HepG2 (cell line): ENCODE measurements around the gene KHNYN. TPM values are rescaled to one million over a fixed set of nuclear protein-coding genes. Genes with fewer than 3 reads are reported as not detected.

Source experiments
- AGO2 ChIP-seq: fragments of 200-400 bp; formaldehyde crosslinking; optimal IDR thresholded peaks from 2 replicates; pipeline ENCODE3; 2017; ENCODE audit warnings: mild to moderate bottlenecking, low read depth, low read length, moderate library complexity
- ASH2L ChIP-seq: fragments of 300-600, 200-600 bp; sonication (generic); IDR thresholded peaks from 2 replicates; pipeline ENCODE4 v1.7.0; 2017; ENCODE audit warnings: low read depth, mild to moderate bottlenecking, moderate library complexity, mixed read lengths, low read length; ENCODE audit not compliant: insufficient read length
- CTCF ChIP-seq: sonication (generic); formaldehyde crosslinking; IDR thresholded peaks from 2 replicates; pipeline ENCODE4 v1.5.0; 2020; ENCODE audit warnings: mild to moderate bottlenecking, missing genetic modification reagents, moderate library complexity
- ESRRA ChIP-seq: sonication (generic); formaldehyde crosslinking; IDR thresholded peaks from 2 replicates; pipeline ENCODE4 v1.5.1; 2020; ENCODE audit warnings: mild to moderate bottlenecking, low read depth, missing genetic modification reagents
- FOXA1 ChIP-seq, 2 experiments: fragments of 450-650 bp in 1 of 2; sonication (generic) in 1 of 2; formaldehyde crosslinking in 1 of 2; IDR thresholded peaks; 2 replicates each; pipeline versions ENCODE4 v1.4.0 to v1.6.1; 2016 to 2020; ENCODE audit warnings: missing genetic modification reagents in 1 of 2
- FOXA3 ChIP-seq: IDR thresholded peaks from 2 replicates; pipeline ENCODE4 v1.6.1; 2016; ENCODE audit warnings: missing genetic modification reagents, missing compliant biosample characterization
- HHEX ChIP-seq: IDR thresholded peaks from 2 replicates; pipeline ENCODE4 v1.6.1; 2016; ENCODE audit warnings: control low read depth
- STAT5B ChIP-seq: sonication (generic); formaldehyde crosslinking; IDR thresholded peaks from 2 replicates; pipeline ENCODE4 v1.4.0; 2020; ENCODE audit warnings: missing genetic modification reagents
- USF2 ChIP-seq, 2 experiments: sonication (generic) in 1 of 2; formaldehyde crosslinking in 1 of 2; IDR thresholded peaks; 2 replicates each; pipeline versions ENCODE4 v1.5.1 to v1.6.1; 2011 to 2020; ENCODE audit warnings: borderline replicate concordance in 1 of 2, low read depth in 1 of 2, low read length in 1 of 2, mild to moderate bottlenecking in 1 of 2, missing genetic modification reagents in 1 of 2, moderate library complexity in 1 of 2
- WIZ ChIP-seq: sonication (generic); formaldehyde crosslinking; IDR thresholded peaks from 2 replicates; pipeline ENCODE4 v1.5.1; 2020; ENCODE audit warnings: mild to moderate bottlenecking, missing genetic modification reagents
- YEATS2 ChIP-seq: sonication (generic); formaldehyde crosslinking; IDR thresholded peaks from 2 replicates; pipeline ENCODE4 v1.4.0; 2020; ENCODE audit warnings: missing genetic modification reagents, borderline replicate concordance
- ZNF430 ChIP-seq: sonication (generic); formaldehyde crosslinking; IDR thresholded peaks from 2 replicates; pipeline ENCODE4 v1.9.0; 2021; ENCODE audit warnings: mild to moderate bottlenecking, missing genetic modification reagents
- ZNF691 ChIP-seq: sonication (generic); formaldehyde crosslinking; IDR thresholded peaks from 2 replicates; pipeline ENCODE4 v1.4.0; 2020; ENCODE audit warnings: missing genetic modification reagents, low read depth, mild to moderate bottlenecking, borderline replicate concordance
- polyA plus RNA-seq, 8 experiments: library from polyadenylated mRNA; depleted of rRNA in 3 of 8; stranded (reverse) in 7 of 8; unstranded in 1 of 8; fragments of >200 nt; fragmentation: Illumina TruSeq in 4 of 8; extraction: Trizol in 4 of 8; gene quantifications; 2 replicates each; pipeline versions ENCODE4 v1.2.1 to v1.2.3, GENCODE V29; 2011 to 2016; ENCODE audit warnings: low read depth in 4 of 8, missing spikeins in 1 of 8, mixed read lengths in 1 of 8; ENCODE audit not compliant: insufficient read depth in 1 of 8
- total RNA-seq, 5 experiments: library from RNA; depleted of rRNA; stranded (reverse); fragments of >200 nt; fragmentation: Illumina TruSeq; extraction: Trizol; gene quantifications; 2 replicates each; pipeline ENCODE4 v1.2.3, GENCODE V29; 2016; ENCODE audit warnings: low read depth in 1 of 5
- TF ChIP-seq, protein P1 (sequence below): sonication (generic); formaldehyde crosslinking; IDR thresholded peaks from 2 replicates; pipeline ENCODE4 v1.4.0; 2020; ENCODE audit warnings: missing genetic modification reagents, borderline replicate concordance
- TF ChIP-seq, protein P2 (sequence below): sonication (generic); formaldehyde crosslinking; conservative IDR thresholded peaks from 2 replicates; pipeline ENCODE4 v1.4.0; 2020; ENCODE audit warnings: mild to moderate bottlenecking, missing genetic modification reagents, moderate library complexity

KHNYN gene
- total and polyA plus RNA-seq, 2 of the 13 experiments (the other 11 are each of a cell fraction or from before 2014, with no cell fraction given), result 52.8 to 75.7 TPM

GRCh38 chr14:24426912-24427536, 2.7 kb upstream of the KHNYN start (continued):
- no peak for TF ChIP-seq USF2 (IDR thresholded peaks at IDR 0.05; ENCODE audit: low read depth, low read length)
- TF ChIP-seq USF2 (CRISPR knock-in tag; IDR thresholded peaks at IDR 0.05; ENCODE audit: borderline replicate concordance), result no peak; the same call in 1 of the 2 replicates
- peak; percentile 82 for TF ChIP-seq FOXA3
- no peak; the same call in none of the 2 replicates for TF ChIP-seq WIZ (CRISPR knock-in tag)
- TF ChIP-seq, protein P1, sequence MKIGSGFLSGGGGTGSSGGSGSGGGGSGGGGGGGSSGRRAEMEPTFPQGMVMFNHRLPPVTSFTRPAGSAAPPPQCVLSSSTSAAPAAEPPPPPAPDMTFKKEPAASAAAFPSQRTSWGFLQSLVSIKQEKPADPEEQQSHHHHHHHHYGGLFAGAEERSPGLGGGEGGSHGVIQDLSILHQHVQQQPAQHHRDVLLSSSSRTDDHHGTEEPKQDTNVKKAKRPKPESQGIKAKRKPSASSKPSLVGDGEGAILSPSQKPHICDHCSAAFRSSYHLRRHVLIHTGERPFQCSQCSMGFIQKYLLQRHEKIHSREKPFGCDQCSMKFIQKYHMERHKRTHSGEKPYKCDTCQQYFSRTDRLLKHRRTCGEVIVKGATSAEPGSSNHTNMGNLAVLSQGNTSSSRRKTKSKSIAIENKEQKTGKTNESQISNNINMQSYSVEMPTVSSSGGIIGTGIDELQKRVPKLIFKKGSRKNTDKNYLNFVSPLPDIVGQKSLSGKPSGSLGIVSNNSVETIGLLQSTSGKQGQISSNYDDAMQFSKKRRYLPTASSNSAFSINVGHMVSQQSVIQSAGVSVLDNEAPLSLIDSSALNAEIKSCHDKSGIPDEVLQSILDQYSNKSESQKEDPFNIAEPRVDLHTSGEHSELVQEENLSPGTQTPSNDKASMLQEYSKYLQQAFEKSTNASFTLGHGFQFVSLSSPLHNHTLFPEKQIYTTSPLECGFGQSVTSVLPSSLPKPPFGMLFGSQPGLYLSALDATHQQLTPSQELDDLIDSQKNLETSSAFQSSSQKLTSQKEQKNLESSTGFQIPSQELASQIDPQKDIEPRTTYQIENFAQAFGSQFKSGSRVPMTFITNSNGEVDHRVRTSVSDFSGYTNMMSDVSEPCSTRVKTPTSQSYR (CRISPR knock-in tag), result peak; percentile 43; the same call in 1 of the 2 replicates
- peak; percentile 61; the same call in 1 of the 2 replicates for TF ChIP-seq YEATS2
- TF ChIP-seq STAT5B, result 0 out of 2 replicates have a peak, but pooled peaks have one; percentile 7
- TF ChIP-seq AGO2, result no peak
- TF ChIP-seq ESRRA (CRISPR knock-in tag), result peak; percentile 76
- TF ChIP-seq ZNF430 (CRISPR knock-in tag), result peak; percentile 61; the same call in 1 of the 2 replicates
- TF ChIP-seq FOXA1 (IDR thresholded peaks at IDR 0.05), result no peak
- TF ChIP-seq FOXA1 (CRISPR knock-in tag; IDR thresholded peaks at IDR 0.05), result peak; percentile 34; the same call in 1 of the 2 replicates
- TF ChIP-seq, protein P2, sequence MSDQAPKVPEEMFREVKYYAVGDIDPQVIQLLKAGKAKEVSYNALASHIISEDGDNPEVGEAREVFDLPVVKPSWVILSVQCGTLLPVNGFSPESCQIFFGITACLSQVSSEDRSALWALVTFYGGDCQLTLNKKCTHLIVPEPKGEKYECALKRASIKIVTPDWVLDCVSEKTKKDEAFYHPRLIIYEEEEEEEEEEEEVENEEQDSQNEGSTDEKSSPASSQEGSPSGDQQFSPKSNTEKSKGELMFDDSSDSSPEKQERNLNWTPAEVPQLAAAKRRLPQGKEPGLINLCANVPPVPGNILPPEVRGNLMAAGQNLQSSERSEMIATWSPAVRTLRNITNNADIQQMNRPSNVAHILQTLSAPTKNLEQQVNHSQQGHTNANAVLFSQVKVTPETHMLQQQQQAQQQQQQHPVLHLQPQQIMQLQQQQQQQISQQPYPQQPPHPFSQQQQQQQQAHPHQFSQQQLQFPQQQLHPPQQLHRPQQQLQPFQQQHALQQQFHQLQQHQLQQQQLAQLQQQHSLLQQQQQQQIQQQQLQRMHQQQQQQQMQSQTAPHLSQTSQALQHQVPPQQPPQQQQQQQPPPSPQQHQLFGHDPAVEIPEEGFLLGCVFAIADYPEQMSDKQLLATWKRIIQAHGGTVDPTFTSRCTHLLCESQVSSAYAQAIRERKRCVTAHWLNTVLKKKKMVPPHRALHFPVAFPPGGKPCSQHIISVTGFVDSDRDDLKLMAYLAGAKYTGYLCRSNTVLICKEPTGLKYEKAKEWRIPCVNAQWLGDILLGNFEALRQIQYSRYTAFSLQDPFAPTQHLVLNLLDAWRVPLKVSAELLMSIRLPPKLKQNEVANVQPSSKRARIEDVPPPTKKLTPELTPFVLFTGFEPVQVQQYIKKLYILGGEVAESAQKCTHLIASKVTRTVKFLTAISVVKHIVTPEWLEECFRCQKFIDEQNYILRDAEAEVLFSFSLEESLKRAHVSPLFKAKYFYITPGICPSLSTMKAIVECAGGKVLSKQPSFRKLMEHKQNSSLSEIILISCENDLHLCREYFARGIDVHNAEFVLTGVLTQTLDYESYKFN (CRISPR knock-in tag), result peak; percentile 97
- peak; percentile 71; the same call in 1 of the 2 replicates for TF ChIP-seq ZNF691 (CRISPR knock-in tag)
- TF ChIP-seq ASH2L, result peak; percentile 30
- TF ChIP-seq CTCF (CRISPR knock-in tag), result peak; percentile 71
- peak; percentile 33; the same call in 1 of the 2 replicates for TF ChIP-seq HHEX
